ENCODE measurements around the gene CLEC1A. TPM values are rescaled to one million over a fixed set of nuclear protein-coding genes. Genes with fewer than 3 reads are reported as not detected.
A peak's percentile ranks its signal among the peaks of the same experiment; 100 is the strongest.

CLEC1A gene, protein sequence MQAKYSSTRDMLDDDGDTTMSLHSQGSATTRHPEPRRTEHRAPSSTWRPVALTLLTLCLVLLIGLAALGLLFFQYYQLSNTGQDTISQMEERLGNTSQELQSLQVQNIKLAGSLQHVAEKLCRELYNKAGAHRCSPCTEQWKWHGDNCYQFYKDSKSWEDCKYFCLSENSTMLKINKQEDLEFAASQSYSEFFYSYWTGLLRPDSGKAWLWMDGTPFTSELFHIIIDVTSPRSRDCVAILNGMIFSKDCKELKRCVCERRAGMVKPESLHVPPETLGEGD
- 22.5 and 24.2 TPM in 2 replicates for total RNA-seq
- polyA plus RNA-seq, result 21.2 and 22.0 TPM in 2 replicates
- 22.3 and 24.0 TPM in 2 replicates for polyA plus RNA-seq (2011; cell fraction: cytosol; rRNA removed)
- polyA plus RNA-seq (2011; cell fraction: nucleus; rRNA removed), result 28.7 and 29.5 TPM in 2 replicates
- polyA plus RNA-seq (2012), result 8.1 and 8.5 TPM in 2 replicates
- polyA minus RNA-seq, result 18.0 and 23.3 TPM in 2 replicates
- not detected for polyA minus RNA-seq (2011; cell fraction: cytosol; rRNA and poly(A)+ RNA removed)
- 20.1 and 20.2 TPM in 2 replicates for polyA minus RNA-seq (2011; cell fraction: nucleus; rRNA and poly(A)+ RNA removed)
- Bru-seq, nascent RNA, result percentile 82 among the genes with signal in this experiment
- BruChase-seq, experiment 1, labeled RNA remaining after a 6-hour chase, result percentile 71 among the genes with signal in this experiment
- percentile 70 among the genes with signal in this experiment for BruChase-seq, experiment 2, labeled RNA remaining after a 2-hour chase
- long read RNA-seq, transcript CLEC1A-201 (6 exons, 2,685 nt), result major isoform, 33 of 48 reads
- long read RNA-seq, partial matches to known transcripts, result 2 of 48 reads
- long read RNA-seq, other reads (novel, unspliced or antisense), result 13 of 48 reads

DNA sequence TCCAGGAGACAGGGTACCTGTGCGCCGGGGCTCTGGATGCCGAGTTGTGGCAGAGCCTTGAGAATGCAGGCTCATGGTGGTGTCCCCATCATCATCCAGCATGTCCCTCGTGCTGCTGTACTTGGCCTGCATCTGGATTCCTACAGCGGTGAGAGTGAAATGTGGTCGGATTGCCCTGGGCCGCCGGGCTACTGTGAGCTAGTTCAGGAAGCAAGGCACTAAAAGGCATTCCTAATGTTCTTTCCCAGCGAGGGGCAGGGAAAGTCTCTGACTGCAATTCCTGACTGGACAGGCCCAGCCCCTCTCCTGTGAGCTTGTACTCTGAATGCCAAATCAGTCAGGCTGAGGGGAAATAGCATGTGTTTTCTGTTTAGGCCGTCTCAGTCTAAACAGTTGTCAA is at the start of gene CLEC1A:
Gene CLEC1A (minus strand): TSS at position 195 of the 400 bp plus-strand sequence. CDS start 63 bp downstream, at position 132.
- FAIRE-seq (peak; percentile 69), DNase-seq (ENCODE audit: low read depth, low spot score) (peak; percentile 82)
- H3K27ac ChIP-seq (ENCODE audit: insufficient read depth, low read depth, low read length), result peak within 1 kb of the TSS; percentile 75
- POLR2A ChIA-PET, result interaction anchor here (1.0 to 1.7 kb wide), 2 partner anchors 30 to 67 kb away, joined by 3 to 7 read pairs; no protein-coding TSS in a partner anchor
- no peaks in the 10 kb centered on the region for H3K27me3 ChIP-seq (ENCODE audit: control insufficient read depth in 2 of 2, insufficient read depth in 2 of 2, low read length in 2 of 2)
- no peaks in the 10 kb centered on the region for H3K9me3 ChIP-seq (replicated peaks; ENCODE audit: control insufficient read depth, insufficient read depth, low read length)
- peak within 1 kb of the TSS; percentile 75 for H3K4me2 ChIP-seq (ENCODE audit: insufficient read depth, low read length)
- no peaks in the 10 kb centered on the region for H3K36me3 ChIP-seq (ENCODE audit: control insufficient read depth in 2 of 2, extremely low read depth in 1 of 2, insufficient read depth in 2 of 2, low read length in 2 of 2)
- intact Hi-C loops (cut with micrococcal nuclease) (loop anchor here (1.0 to 2.0 kb wide), 3 partner anchors 30 to 66 kb away; no protein-coding TSS in a partner anchor), dilution Hi-C loops (cut with MboI; ENCODE audit: extremely low pct_ligation_motif_present, low sequenced_read_pairs) (no loop called here)
- peaks cover 18% of the 10 kb centered on the region for H3K79me2 ChIP-seq (ENCODE audit: control insufficient read depth, insufficient read depth, low read length)
- peak within 1 kb of the TSS; percentile 96 for H2AFZ ChIP-seq (ENCODE audit: low read depth, low read length)
- no peaks in the 10 kb centered on the region for H3K9me1 ChIP-seq (replicated peaks; ENCODE audit: control insufficient read depth, extremely low read depth, insufficient read depth, low read length)
- CTCF ChIA-PET, result interaction anchor here (0.6 to 2.8 kb wide), 8 partner anchors 11 to 67 kb away, joined by 3 to 22 read pairs (median 4); no protein-coding TSS in a partner anchor
- H3K4me3 ChIP-seq (replicated peaks in 1 of 3; ENCODE audit: insufficient read depth in 1 of 3, low read depth in 1 of 3, low read length in 3 of 3), result peak within 1 kb of the TSS; percentile 38 to 63 (median 43)
- peak within 1 kb of the TSS; percentile 80 for H3K9ac ChIP-seq (replicated peaks; ENCODE audit: extremely low read depth, insufficient read depth, low read length)
- no peak for TF ChIP-seq EZH2 (IDR thresholded peaks at IDR 0.05; ENCODE audit: borderline replicate concordance, low read depth, low read length, severe bottlenecking)
- TF ChIP-seq JUN (IDR thresholded peaks at IDR 0.05; ENCODE audit: borderline replicate concordance, insufficient read depth, insufficient read length, low read depth), result no peak
- TF ChIP-seq, protein P1, sequence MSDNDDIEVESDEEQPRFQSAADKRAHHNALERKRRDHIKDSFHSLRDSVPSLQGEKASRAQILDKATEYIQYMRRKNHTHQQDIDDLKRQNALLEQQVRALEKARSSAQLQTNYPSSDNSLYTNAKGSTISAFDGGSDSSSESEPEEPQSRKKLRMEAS (IDR thresholded peaks at IDR 0.05; ENCODE audit: insufficient read depth, insufficient read length), result no peak
- TF ChIP-seq POLR2A (IDR thresholded peaks at IDR 0.05; ENCODE audit: low read depth, low read length), result peak; percentile 50
- no peak for TF ChIP-seq FOS (IDR thresholded peaks at IDR 0.05; ENCODE audit: borderline replicate concordance, insufficient read depth, low read length)
- no peaks in the 10 kb centered on the region for H4K20me1 ChIP-seq (replicated peaks; ENCODE audit: control insufficient read depth, extremely low read depth, insufficient read depth, low read length)
- H3K4me1 ChIP-seq (ENCODE audit: control insufficient read depth, extremely low read depth, insufficient read depth, low read length), result peaks cover 7% of the 10 kb centered on the region
- no TSS peak for BruUV-seq (replicated peaks)

All from endothelial cell of umbilical vein (primary cell).